ENCODE measurements around the gene METTL18. TPM values are rescaled to one million over a fixed set of nuclear protein-coding genes. Genes with fewer than 3 reads are reported as not detected.
"Not testable (repeated sequence)": the region's sequence is repeated elsewhere in the genome, so short reads cannot be mapped to it uniquely, and the experiment has no call there.

Gene METTL18
- polyA plus RNA-seq, 1 donor from 2014 or later, result 7.0 TPM

DNA sequence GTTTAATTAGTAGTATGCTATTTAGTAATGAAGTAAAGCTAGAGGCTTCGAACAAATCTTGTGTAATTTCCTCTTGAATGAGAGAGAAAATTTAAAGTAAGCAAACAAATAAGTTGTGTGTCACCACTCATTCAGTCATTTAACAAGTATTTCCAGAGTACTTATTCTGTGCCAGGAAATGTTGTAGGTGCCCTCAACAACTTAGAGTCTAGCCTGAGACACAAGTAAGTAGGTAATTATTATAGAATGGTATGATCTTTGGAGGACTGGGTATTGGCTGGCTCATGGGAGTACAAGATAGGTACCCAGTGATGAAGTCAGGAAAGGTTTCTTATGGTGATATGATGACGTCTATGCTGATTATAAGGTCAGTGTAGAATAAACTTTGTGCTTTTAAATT, 17.4 kb upstream of the METTL18 start:
- peaks cover 5% of the 10 kb centered on the region for H3K36me3 ChIP-seq (ENCODE audit: insufficient read depth, low read length)
- no peaks in the 10 kb centered on the region for H3K9me2 ChIP-seq (ENCODE audit: insufficient read depth, low read length)

GRCh38 chr1:169811418-169812035, 16.8 kb upstream of the METTL18 start:
- not testable (repeated sequence) for H3K9me2 ChIP-seq (ENCODE audit: insufficient read depth, low read length); H3K4me2 ChIP-seq (ENCODE audit: low read length); H3K9me3 ChIP-seq (ENCODE audit: low read length); H3K9ac ChIP-seq (ENCODE audit: low read length); H3K4me3 ChIP-seq (ENCODE audit: low read length); H3K36me3 ChIP-seq (ENCODE audit: insufficient read depth, low read length); H4K20me1 ChIP-seq (ENCODE audit: insufficient read depth); H3F3A ChIP-seq (ENCODE audit: insufficient read depth, low read length, poor library complexity, severe bottlenecking); H2AFZ ChIP-seq (ENCODE audit: low read depth, low read length); H3K27ac ChIP-seq (ENCODE audit: low read length); H3K79me2 ChIP-seq (replicated peaks; ENCODE audit: insufficient read depth, low read length); H3K27me3 ChIP-seq (ENCODE audit: insufficient read depth, low read depth, low read length)

More for the DNA sequence above, 17.4 kb upstream of the METTL18 start:
- Histone ChIP-seq H3F3A (ENCODE audit: insufficient read depth, low read length, poor library complexity, severe bottlenecking) (no peaks in the 10 kb centered on the region), H3K9me3 (ENCODE audit: low read length) (no peaks in the 10 kb centered on the region), H3K4me3 (ENCODE audit: low read length) (no peak overlapping the region), H3K27ac (ENCODE audit: low read length) (no peak overlapping the region), H3K79me2 (replicated peaks; ENCODE audit: insufficient read depth, low read length) (no peaks in the 10 kb centered on the region), H3K9ac (ENCODE audit: low read length) (no peak overlapping the region), H3K27me3 (ENCODE audit: insufficient read depth, low read depth, low read length) (no peaks in the 10 kb centered on the region), H3K4me2 (ENCODE audit: low read length) (no peak overlapping the region), H2AFZ (ENCODE audit: low read depth, low read length) (no peak overlapping the region), H4K20me1 (ENCODE audit: insufficient read depth) (no peaks in the 10 kb centered on the region)
- TF ChIP-seq RAD21 (conservative IDR thresholded peaks at IDR 0.05), result no peak
- TF ChIP-seq SMC3 (conservative IDR thresholded peaks at IDR 0.05; ENCODE audit: poor library complexity), result no peak
- no peak for TF ChIP-seq EP300 (conservative IDR thresholded peaks at IDR 0.05; ENCODE audit: poor library complexity, severe bottlenecking)
- TF ChIP-seq, protein P1, sequence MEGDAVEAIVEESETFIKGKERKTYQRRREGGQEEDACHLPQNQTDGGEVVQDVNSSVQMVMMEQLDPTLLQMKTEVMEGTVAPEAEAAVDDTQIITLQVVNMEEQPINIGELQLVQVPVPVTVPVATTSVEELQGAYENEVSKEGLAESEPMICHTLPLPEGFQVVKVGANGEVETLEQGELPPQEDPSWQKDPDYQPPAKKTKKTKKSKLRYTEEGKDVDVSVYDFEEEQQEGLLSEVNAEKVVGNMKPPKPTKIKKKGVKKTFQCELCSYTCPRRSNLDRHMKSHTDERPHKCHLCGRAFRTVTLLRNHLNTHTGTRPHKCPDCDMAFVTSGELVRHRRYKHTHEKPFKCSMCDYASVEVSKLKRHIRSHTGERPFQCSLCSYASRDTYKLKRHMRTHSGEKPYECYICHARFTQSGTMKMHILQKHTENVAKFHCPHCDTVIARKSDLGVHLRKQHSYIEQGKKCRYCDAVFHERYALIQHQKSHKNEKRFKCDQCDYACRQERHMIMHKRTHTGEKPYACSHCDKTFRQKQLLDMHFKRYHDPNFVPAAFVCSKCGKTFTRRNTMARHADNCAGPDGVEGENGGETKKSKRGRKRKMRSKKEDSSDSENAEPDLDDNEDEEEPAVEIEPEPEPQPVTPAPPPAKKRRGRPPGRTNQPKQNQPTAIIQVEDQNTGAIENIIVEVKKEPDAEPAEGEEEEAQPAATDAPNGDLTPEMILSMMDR (IDR thresholded peaks at IDR 0.05; ENCODE audit: poor library complexity, severe bottlenecking), result no peak
- TF ChIP-seq MXI1 (conservative IDR thresholded peaks at IDR 0.05; ENCODE audit: poor library complexity, severe bottlenecking), result no peak
- TF ChIP-seq TAF1 (IDR thresholded peaks at IDR 0.05; ENCODE audit: low read depth), result no peak
- no peak for TF ChIP-seq POLR2AphosphoS5 (IDR thresholded peaks at IDR 0.05)
- TF ChIP-seq, protein P2, sequence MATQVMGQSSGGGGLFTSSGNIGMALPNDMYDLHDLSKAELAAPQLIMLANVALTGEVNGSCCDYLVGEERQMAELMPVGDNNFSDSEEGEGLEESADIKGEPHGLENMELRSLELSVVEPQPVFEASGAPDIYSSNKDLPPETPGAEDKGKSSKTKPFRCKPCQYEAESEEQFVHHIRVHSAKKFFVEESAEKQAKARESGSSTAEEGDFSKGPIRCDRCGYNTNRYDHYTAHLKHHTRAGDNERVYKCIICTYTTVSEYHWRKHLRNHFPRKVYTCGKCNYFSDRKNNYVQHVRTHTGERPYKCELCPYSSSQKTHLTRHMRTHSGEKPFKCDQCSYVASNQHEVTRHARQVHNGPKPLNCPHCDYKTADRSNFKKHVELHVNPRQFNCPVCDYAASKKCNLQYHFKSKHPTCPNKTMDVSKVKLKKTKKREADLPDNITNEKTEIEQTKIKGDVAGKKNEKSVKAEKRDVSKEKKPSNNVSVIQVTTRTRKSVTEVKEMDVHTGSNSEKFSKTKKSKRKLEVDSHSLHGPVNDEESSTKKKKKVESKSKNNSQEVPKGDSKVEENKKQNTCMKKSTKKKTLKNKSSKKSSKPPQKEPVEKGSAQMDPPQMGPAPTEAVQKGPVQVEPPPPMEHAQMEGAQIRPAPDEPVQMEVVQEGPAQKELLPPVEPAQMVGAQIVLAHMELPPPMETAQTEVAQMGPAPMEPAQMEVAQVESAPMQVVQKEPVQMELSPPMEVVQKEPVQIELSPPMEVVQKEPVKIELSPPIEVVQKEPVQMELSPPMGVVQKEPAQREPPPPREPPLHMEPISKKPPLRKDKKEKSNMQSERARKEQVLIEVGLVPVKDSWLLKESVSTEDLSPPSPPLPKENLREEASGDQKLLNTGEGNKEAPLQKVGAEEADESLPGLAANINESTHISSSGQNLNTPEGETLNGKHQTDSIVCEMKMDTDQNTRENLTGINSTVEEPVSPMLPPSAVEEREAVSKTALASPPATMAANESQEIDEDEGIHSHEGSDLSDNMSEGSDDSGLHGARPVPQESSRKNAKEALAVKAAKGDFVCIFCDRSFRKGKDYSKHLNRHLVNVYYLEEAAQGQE (IDR thresholded peaks at IDR 0.05; ENCODE audit: borderline replicate concordance), result no peak
- TF ChIP-seq EZH2 (IDR thresholded peaks at IDR 0.05; ENCODE audit: borderline replicate concordance, insufficient read depth, low read length, poor library complexity, severe bottlenecking), result no peak
